ENCODE data around the gene KRTAP2-2. TPM values are rescaled to one million over a fixed set of nuclear protein-coding genes. Genes with fewer than 3 reads are reported as not detected.
"Not testable (repeated sequence)": the region's sequence is repeated elsewhere in the genome, so short reads cannot be mapped to it uniquely, and the experiment has no call there.

The KRTAP2-2 gene
- total RNA-seq, 2 donors from 2014 or later = not detected

DNA sequence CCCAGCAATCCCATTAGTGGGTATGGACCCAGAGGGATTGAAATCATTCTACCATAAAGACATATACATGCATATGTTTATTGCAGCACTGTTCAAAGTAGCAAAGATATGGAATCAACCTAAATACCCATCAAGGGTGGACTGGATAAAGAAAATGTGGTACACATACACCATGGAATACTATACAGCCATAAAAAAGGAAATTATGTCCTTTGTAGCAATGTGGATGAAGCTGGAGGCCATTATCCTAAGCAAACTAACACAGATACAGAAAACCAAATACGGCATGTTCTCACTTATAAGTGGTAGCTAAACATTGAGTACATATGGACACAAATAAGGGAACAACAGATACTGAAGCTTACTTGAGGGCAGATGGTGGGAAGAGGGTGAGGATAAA, 2.5 kb upstream of the KRTAP2-2 start:
- no peak for DNase-seq
- TF ChIP-seq, protein P1, sequence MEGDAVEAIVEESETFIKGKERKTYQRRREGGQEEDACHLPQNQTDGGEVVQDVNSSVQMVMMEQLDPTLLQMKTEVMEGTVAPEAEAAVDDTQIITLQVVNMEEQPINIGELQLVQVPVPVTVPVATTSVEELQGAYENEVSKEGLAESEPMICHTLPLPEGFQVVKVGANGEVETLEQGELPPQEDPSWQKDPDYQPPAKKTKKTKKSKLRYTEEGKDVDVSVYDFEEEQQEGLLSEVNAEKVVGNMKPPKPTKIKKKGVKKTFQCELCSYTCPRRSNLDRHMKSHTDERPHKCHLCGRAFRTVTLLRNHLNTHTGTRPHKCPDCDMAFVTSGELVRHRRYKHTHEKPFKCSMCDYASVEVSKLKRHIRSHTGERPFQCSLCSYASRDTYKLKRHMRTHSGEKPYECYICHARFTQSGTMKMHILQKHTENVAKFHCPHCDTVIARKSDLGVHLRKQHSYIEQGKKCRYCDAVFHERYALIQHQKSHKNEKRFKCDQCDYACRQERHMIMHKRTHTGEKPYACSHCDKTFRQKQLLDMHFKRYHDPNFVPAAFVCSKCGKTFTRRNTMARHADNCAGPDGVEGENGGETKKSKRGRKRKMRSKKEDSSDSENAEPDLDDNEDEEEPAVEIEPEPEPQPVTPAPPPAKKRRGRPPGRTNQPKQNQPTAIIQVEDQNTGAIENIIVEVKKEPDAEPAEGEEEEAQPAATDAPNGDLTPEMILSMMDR (IDR thresholded peaks at IDR 0.05) = no peak
- Histone ChIP-seq H3K9ac (ENCODE audit: low read depth in 2 of 2, low read length in 2 of 2) (no peak overlapping the region), H3K27ac (no peak overlapping the region), H3K36me3 (no peaks in the 10 kb centered on the region), H3K9me3 (no peaks in the 10 kb centered on the region), H3K4me3 (no peak overlapping the region), H3K4me1 (no peaks in the 10 kb centered on the region), H3K27me3 (no peaks in the 10 kb centered on the region)
- intact Hi-C loops (cut with DNase I) = no loop called here

DNA sequence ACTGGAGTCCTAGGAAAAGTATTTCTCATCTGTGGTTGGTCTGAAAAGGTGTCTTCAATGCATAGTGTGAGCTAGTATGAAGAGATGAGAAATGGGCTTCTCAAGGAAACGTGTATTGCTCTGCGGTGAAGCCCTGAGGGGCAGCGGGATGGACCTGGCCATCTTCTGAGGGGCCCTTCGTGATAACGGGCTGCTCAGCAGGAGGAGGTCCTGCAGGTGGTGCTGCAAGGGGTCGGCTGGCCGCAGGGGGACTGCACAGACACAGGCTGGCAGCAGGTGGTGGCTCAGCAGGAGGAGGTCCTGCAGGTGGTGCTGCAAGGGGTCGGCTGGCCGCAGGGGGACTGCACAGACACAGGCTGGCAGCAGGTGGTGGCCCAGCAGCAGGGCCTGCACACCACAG, 474 bp downstream of the KRTAP2-2 start:
- H3K9ac ChIP-seq (ENCODE audit: low read depth in 2 of 2, low read length in 2 of 2); H3K4me3 ChIP-seq; DNase-seq; H3K4me1 ChIP-seq; intact Hi-C loops (cut with DNase I); H3K9me3 ChIP-seq; H3K27ac ChIP-seq; H3K27me3 ChIP-seq; H3K36me3 ChIP-seq: not testable (repeated sequence)

DNA sequence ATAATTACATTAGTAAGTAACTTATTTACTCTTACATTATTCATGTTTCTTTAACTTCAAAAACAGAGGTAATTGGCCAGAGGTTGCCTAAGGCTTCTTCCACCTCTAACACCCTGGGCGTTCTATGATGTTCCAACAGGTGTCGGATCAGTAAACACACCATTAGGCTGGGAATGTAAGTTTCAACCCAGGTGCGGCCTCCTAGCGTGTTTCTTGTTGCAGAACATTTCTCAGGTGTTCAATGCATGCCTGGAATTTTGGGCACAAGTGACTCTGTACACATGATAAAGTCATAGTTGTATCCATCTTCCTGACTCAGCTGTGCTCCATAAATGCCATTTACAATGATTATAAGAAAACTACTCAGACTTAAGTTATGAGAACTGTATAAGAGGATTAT, 1.0 kb downstream of the KRTAP2-2 start:
- H3K27ac ChIP-seq = no peak overlapping the region
- no peak overlapping the region for H3K4me3 ChIP-seq
- intact Hi-C loops (cut with DNase I) = no loop called here
- H3K27me3 ChIP-seq = no peaks in the 10 kb centered on the region
- DNase-seq = no peak
- TF ChIP-seq, protein P1 (IDR thresholded peaks at IDR 0.05) = no peak
- no peaks in the 10 kb centered on the region for H3K9me3 ChIP-seq
- H3K4me1 ChIP-seq = no peaks in the 10 kb centered on the region
- no peak overlapping the region for H3K9ac ChIP-seq (ENCODE audit: low read depth in 2 of 2, low read length in 2 of 2)
- no peaks in the 10 kb centered on the region for H3K36me3 ChIP-seq

DNA sequence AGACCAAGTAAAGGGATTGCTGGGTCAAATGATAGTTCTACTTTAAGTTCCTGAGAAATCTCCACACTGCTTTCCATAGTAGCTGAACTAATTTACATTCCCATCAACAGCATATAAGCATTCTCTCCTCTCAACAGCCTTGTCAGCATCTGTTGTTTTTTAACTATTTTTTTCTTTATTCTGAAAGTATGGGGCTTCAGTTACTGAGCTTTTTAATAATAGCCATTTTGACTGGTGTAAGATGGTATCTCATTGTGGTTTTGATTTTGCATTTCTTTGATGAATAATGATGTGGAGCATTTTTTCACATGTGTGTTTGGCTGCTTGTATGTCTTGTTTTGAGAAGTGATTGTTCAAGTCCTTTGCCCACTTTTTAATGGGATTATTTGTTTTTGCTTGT, 2.5 kb downstream of the KRTAP2-2 start:
- no peak overlapping the region for H3K4me3 ChIP-seq
- intact Hi-C loops (cut with DNase I) = no loop called here
- no peaks in the 10 kb centered on the region for H3K27me3 ChIP-seq
- no peaks in the 10 kb centered on the region for H3K4me1 ChIP-seq
- no peaks in the 10 kb centered on the region for H3K36me3 ChIP-seq
- no peak for DNase-seq
- no peaks in the 10 kb centered on the region for H3K9me3 ChIP-seq
- no peak overlapping the region for H3K9ac ChIP-seq (ENCODE audit: low read depth in 2 of 2, low read length in 2 of 2)
- TF ChIP-seq, protein P1 (IDR thresholded peaks at IDR 0.05) = no peak
- no peak overlapping the region for H3K27ac ChIP-seq

DNA sequence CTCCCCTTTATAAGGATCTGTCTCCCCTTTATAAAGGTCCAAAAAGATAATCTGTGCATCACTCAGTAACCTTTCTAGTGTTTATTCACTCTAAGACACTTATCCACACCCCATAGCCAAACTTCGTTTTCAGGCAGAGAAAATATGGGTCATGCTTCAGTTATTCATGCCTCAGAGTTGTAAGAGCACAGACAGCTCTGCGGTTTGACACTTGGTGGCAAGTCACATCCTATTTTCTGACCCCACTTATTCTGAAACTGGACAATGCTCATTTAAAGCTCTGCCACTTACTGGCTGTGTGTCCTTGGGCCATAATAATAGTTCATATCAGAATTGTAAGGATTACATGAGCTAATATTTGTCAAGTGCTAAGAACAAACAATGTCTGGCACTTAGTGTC, 5.9 kb downstream of the KRTAP2-2 start:
- Histone ChIP-seq H3K4me3 (no peak overlapping the region), H3K27ac (no peak overlapping the region), H3K27me3 (no peaks in the 10 kb centered on the region), H3K9ac (ENCODE audit: low read depth in 2 of 2, low read length in 2 of 2) (no peak overlapping the region), H3K4me1 (no peaks in the 10 kb centered on the region), H3K36me3 (no peaks in the 10 kb centered on the region), H3K9me3 (no peaks in the 10 kb centered on the region)
- intact Hi-C loops (cut with DNase I) = no loop called here
- TF ChIP-seq, protein P1 (IDR thresholded peaks at IDR 0.05) = no peak
- DNase-seq = no peak

DNA sequence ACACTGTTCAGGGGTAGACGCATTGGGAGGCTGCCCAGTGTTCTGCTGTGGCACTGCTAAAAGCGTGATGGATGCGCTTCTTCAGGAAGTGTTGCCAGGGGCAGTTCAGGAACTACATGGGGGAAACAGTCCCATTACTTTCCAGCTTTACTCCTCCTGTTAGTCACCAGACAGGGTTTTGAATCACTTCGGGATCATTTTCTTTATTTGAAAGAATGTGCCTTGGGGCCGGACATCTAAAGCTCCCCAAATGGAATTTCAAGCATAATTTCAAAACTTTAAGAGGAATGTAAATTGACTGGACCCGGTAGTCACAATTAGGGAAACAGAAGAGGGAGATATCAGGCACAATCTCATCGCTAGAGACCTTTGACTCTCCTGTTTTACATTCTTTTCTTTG, 6.6 kb downstream of the KRTAP2-2 start:
- Histone ChIP-seq H3K9ac (ENCODE audit: low read depth in 2 of 2, low read length in 2 of 2) (no peak overlapping the region), H3K4me1 (no peaks in the 10 kb centered on the region), H3K27me3 (no peaks in the 10 kb centered on the region), H3K4me3 (no peak overlapping the region), H3K36me3 (no peaks in the 10 kb centered on the region), H3K27ac (no peak overlapping the region), H3K9me3 (no peaks in the 10 kb centered on the region)
- DNase-seq = no peak
- intact Hi-C loops (cut with DNase I) = no loop called here
- TF ChIP-seq, protein P1 (IDR thresholded peaks at IDR 0.05) = no peak

DNA sequence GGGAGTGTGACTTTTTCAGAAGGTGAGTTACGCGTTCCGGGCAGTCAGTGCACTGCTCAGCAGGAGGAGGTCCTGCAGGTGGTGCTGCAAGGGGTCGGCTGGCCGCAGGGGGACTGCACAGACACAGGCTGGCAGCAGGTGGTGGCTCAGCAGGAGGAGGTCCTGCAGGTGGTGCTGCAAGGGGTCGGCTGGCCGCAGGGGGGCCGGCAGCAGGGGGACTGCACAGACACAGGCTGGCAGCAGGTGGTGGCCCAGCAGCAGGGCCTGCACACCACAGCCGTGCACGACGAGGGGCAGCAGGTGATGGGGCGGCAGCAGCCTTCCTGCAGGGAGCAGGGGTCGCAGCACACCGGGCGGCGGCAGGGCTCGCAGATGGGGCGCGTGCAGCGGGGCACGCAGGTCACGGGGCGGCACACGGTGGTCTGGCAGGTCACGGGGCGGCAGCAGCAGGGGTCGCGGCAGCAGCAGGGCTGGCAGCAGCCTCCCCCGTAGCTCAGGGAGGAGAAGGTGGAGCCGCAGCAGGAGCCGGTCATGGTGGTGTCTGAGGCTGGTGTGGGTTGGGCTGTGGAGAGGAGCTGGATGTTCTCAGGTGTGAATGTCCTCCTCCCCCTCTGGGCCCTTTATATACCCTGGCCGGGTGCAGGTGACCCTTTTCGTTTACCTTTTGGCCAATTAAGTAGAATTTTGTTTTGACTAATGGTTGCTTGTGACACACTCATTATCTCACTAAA, 8.1 kb downstream of the KRTAP2-2 start, which contains the start of gene KRTAP2-1:
Gene KRTAP2-1, minus strand, starts transcription at position 582 of the 731 bp plus-strand sequence. Its CDS starts 49 bp downstream, at position 533.
- H3K27me3 ChIP-seq; H3K9ac ChIP-seq (ENCODE audit: low read depth in 2 of 2, low read length in 2 of 2); H3K36me3 ChIP-seq; H3K27ac ChIP-seq; DNase-seq; H3K4me1 ChIP-seq; H3K9me3 ChIP-seq; H3K4me3 ChIP-seq; intact Hi-C loops (cut with DNase I): not testable (repeated sequence)

All from colonic mucosa (tissue), 4 donors.